BJ (cell line): ENCODE measurements around the gene LAMA2. TPM values are rescaled to one million over a fixed set of nuclear protein-coding genes. Genes with fewer than 3 reads are reported as not detected.
A peak's percentile ranks its signal among the peaks of the same experiment; 100 is the strongest.

ENCODE experiments used
- CTCF ChIA-PET: fragments of 350-600 bp; formaldehyde crosslinking; extraction: SDS; loops from one replicate; lab custom pipeline; 2021; ENCODE audit warnings: antibody characterized with exemption, inconsistent platforms; lab: Yijun Ruan, JAX
- POLR2A ChIA-PET: fragments of 300-600 bp; sonication (Branson Sonifier 250); formaldehyde crosslinking; extraction: SDS; loops from one replicate; lab custom pipeline; 2021; ENCODE audit warnings: antibody characterized with exemption; lab: Charles Lee
- DNase-seq: peaks from one replicate; pipeline ENCODE4 v3.0.0-alpha.2; 2011; ENCODE audit warnings: low read depth
- H3K27me3 ChIP-seq: 2 replicates; pipeline ENCODE4 v1.6.0; 2011; ENCODE audit warnings: low read length; ENCODE audit not compliant: control insufficient read depth, insufficient read depth
- H3K36me3 ChIP-seq: 2 replicates; pipeline ENCODE4 v1.5.1; 2011; ENCODE audit warnings: low read length; ENCODE audit not compliant: control insufficient read depth, insufficient read depth
- H3K4me3 ChIP-seq: 2 replicates; pipeline ENCODE4 v1.5.1; 2011; ENCODE audit warnings: low read depth, mild to moderate bottlenecking, control low read depth, low read length
- polyA plus RNA-seq: library from polyadenylated mRNA; depleted of rRNA; stranded (reverse); fragments of >200 nt; gene quantifications from 2 replicates; pipeline ENCODE4 v1.2.3, GENCODE V29; 2011
- TF ChIP-seq, protein P1 (sequence below): IDR thresholded peaks from 2 replicates; pipeline ENCODE4 v1.5.1; 2011; ENCODE audit warnings: low read depth, mild to moderate bottlenecking, control low read depth, inconsistent platforms, low read length, moderate library complexity; ENCODE audit not compliant: insufficient read depth

The LAMA2 gene
- polyA plus RNA-seq, 1 experiment: 50.0 TPM

- TF ChIP-seq, protein P1, sequence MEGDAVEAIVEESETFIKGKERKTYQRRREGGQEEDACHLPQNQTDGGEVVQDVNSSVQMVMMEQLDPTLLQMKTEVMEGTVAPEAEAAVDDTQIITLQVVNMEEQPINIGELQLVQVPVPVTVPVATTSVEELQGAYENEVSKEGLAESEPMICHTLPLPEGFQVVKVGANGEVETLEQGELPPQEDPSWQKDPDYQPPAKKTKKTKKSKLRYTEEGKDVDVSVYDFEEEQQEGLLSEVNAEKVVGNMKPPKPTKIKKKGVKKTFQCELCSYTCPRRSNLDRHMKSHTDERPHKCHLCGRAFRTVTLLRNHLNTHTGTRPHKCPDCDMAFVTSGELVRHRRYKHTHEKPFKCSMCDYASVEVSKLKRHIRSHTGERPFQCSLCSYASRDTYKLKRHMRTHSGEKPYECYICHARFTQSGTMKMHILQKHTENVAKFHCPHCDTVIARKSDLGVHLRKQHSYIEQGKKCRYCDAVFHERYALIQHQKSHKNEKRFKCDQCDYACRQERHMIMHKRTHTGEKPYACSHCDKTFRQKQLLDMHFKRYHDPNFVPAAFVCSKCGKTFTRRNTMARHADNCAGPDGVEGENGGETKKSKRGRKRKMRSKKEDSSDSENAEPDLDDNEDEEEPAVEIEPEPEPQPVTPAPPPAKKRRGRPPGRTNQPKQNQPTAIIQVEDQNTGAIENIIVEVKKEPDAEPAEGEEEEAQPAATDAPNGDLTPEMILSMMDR: no peak
- H3K36me3 ChIP-seq: no peaks in the 10 kb centered on the region
- H3K27me3 ChIP-seq: no peaks in the 10 kb centered on the region
- CTCF ChIA-PET: interaction anchor here (1.2 kb wide), 1 partner anchor 12 kb away, joined by 5 read pairs; no protein-coding TSS in a partner anchor
- DNase-seq: no peak
- POLR2A ChIA-PET: no interaction called here
- no peak overlapping the region for H3K4me3 ChIP-seq
Observed at GRCh38 chr6:129183681-129184301, 300.9 kb downstream of the LAMA2 start.

GRCh38 chr6:129184324-129184723 lies 301.4 kb downstream of the LAMA2 start:
- DNase-seq: no peak
- TF ChIP-seq, protein P1: no peak
- POLR2A ChIA-PET: no interaction called here
- H3K4me3 ChIP-seq: no peak overlapping the region
- H3K27me3 ChIP-seq: no peaks in the 10 kb centered on the region
- CTCF ChIA-PET: interaction anchor here (1.0 to 1.2 kb wide), 2 partner anchors 12 to 186 kb away, joined by 4 to 5 read pairs; no protein-coding TSS in a partner anchor
- no peaks in the 10 kb centered on the region for H3K36me3 ChIP-seq

DNA sequence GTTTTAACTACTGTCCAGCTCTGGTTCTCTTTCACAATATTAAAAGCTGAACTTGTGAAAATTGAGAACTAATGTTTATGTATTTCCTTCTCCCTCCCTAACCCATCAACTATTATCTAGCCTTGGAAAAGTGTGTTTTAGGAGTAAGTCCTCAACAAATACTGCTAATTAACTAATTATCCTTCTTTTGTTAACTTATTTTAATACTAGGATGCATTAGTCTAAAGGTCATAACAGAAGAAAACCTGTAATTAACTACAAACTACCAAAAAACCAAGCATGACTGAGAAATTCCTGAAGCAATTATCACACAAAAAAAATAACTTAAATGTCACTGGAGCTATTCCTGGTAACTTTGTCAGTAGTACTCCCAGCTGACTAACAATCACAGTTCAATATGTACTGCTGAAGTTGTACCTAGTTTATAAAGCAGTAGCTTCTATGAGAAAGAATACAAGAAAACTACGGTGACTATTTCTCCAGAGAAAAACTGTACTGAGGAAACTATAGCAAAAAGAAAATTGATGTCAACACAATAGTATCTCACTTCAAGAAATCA lies 301.9 kb downstream of the LAMA2 start:
- Histone ChIP-seq H3K36me3 (no peaks in the 10 kb centered on the region), H3K27me3 (no peaks in the 10 kb centered on the region), H3K4me3 (no peak overlapping the region)
- no peak for DNase-seq
- POLR2A ChIA-PET: no interaction called here
- TF ChIP-seq, protein P1: no peak
- CTCF ChIA-PET: interaction anchor here (0.7 to 1.2 kb wide), 5 partner anchors 11 to 432 kb away, joined by 3 to 5 read pairs (median 4); no protein-coding TSS in a partner anchor

- H3K4me3 ChIP-seq: no peak overlapping the region
- POLR2A ChIA-PET: interaction anchor here (0.6 kb wide), 1 partner anchor 496 kb away, joined by 12 read pairs; no protein-coding TSS in a partner anchor
- no peaks in the 10 kb centered on the region for H3K36me3 ChIP-seq
- TF ChIP-seq, protein P1: no peak
- peak; percentile 71 for DNase-seq
- H3K27me3 ChIP-seq: no peaks in the 10 kb centered on the region
- CTCF ChIA-PET: no interaction called here
Observed at GRCh38 chr6:129186988-129187387, 304.1 kb downstream of the LAMA2 start.

DNA sequence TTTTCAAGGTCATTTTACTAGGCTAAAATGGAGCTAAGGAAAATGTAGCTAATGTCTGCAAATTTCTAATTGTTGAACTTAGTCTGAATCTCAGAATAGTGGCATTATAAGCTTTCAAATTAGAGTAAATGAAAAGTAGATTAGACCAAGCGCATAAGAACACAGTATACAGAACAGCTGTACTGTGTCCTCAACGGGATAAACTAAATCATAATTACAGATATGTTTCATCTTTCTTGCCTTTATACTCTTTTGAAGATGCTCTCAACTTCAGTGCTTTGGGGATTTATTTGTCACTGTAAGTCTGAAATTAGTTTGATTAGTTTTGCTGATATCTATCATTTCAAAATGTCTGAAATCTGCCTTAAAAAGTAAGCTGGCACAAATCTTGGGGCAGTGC lies 305.4 kb downstream of the LAMA2 start:
- CTCF ChIA-PET: no interaction called here
- H3K4me3 ChIP-seq: no peak overlapping the region
- no peak for DNase-seq

More for the DNA sequence above, 305.4 kb downstream of the LAMA2 start:
- Histone ChIP-seq H3K36me3 (peaks cover 1% of the 10 kb centered on the region; the same call in 1 of the 2 replicates), H3K27me3 (no peaks in the 10 kb centered on the region)
- POLR2A ChIA-PET: interaction anchor here (0.5 kb wide), 1 partner anchor 64 kb away, joined by 3 read pairs; no protein-coding TSS in a partner anchor
- TF ChIP-seq, protein P1: no peak
